NCI-H345 treated with DMSO at 0.1 percent for 48 hours (cell line): Measurements from ENCODE around the gene SPEM3.

ENCODE experiments used
- DNase-seq: peaks from one replicate; lab custom pipeline; 2025; ENCODE audit not compliant: unreplicated experiment; lab: John Stamatoyannopoulos, UW

SPEM3 gene

GRCh38 chr17:7403977-7404736 lies 24.5 kb upstream of the SPEM3 start, which contains the start of gene TMEM256:
TMEM256 (minus strand) TSS chr17:7404097; CDS start chr17:7404084, 13 bp downstream.
- peak; percentile 97 for DNase-seq

GRCh38 chr17:7404737-7405349 lies 23.8 kb upstream of the SPEM3 start:
- no peak for DNase-seq

GRCh38 chr17:7405350-7406234 lies 23.1 kb upstream of the SPEM3 start:
- no peak for DNase-seq

GRCh38 chr17:7406235-7406825 lies 22.3 kb upstream of the SPEM3 start:
- DNase-seq, result no peak

- DNase-seq, result no peak
Observed at GRCh38 chr17:7407082-7407481, 21.6 kb upstream of the SPEM3 start.

- DNase-seq, result no peak
Observed at GRCh38 chr17:7407485-7408251, 21.0 kb upstream of the SPEM3 start, which contains the start of gene NLGN2. NLGN2 (plus strand) TSS chr17:7407845; CDS start chr17:7408256, 411 bp downstream.

GRCh38 chr17:7408252-7408727 lies 20.4 kb upstream of the SPEM3 start:
- no peak for DNase-seq

- no peak for DNase-seq
Observed at GRCh38 chr17:7408863-7409262, 19.8 kb upstream of the SPEM3 start.

GRCh38 chr17:7409716-7410115 lies 18.9 kb upstream of the SPEM3 start:
- no peak for DNase-seq

- DNase-seq, result no peak
Observed at GRCh38 chr17:7410634-7411426, 17.8 kb upstream of the SPEM3 start.

- DNase-seq, result no peak
Observed at GRCh38 chr17:7411427-7411750, 17.3 kb upstream of the SPEM3 start.

GRCh38 chr17:7413346-7413985 lies 15.2 kb upstream of the SPEM3 start:
- no peak for DNase-seq

- DNase-seq, result no peak
Observed at GRCh38 chr17:7414837-7415236, 13.8 kb upstream of the SPEM3 start.

GRCh38 chr17:7415784-7416183 lies 12.9 kb upstream of the SPEM3 start:
- no peak for DNase-seq

GRCh38 chr17:7416323-7416722 lies 12.3 kb upstream of the SPEM3 start:
- DNase-seq, result no peak

GRCh38 chr17:7417056-7417655 lies 11.5 kb upstream of the SPEM3 start:
- no peak for DNase-seq

GRCh38 chr17:7418472-7419152 lies 10.0 kb upstream of the SPEM3 start:
- DNase-seq, result no peak
